GM23248 (cell line): ENCODE data around the gene VWF.

ENCODE experiments used
- EZH2 ChIP-seq: fragments of 200-600 bp; sonication (generic); IDR thresholded peaks from 2 replicates; pipeline ENCODE4 v1.6.1; 2018; ENCODE audit warnings: antibody characterized with exemption, mild to moderate bottlenecking; ENCODE audit not compliant: insufficient read depth, poor library complexity, severe bottlenecking
- EZH2phosphoT487 ChIP-seq: fragments of 200-600 bp; sonication (generic); IDR thresholded peaks from 2 replicates; pipeline ENCODE4 v1.6.1; 2018; ENCODE audit warnings: antibody characterized with exemption, moderate library complexity, mild to moderate bottlenecking, low read depth; ENCODE audit not compliant: insufficient read depth

- TF ChIP-seq EZH2: no peak
- TF ChIP-seq EZH2phosphoT487: no peak
These were observed 77.8 kb downstream of the VWF start for GRCh38 chr12:6046511-6047180.
